Trophoblast cell (in vitro differentiated cells and primary cell): ENCODE results near the gene CADPS.

Source experiments
- DNase-seq, 2 donors: peaks; one replicate each; pipeline ENCODE4 v3.0.0-alpha.2; 2016
- H2AFZ ChIP-seq: 2 replicates; pipeline ENCODE4 v1.6.1; 2013; ENCODE audit warnings: low read length, moderate library complexity, mild to moderate bottlenecking; ENCODE audit not compliant: insufficient read depth, poor library complexity
- H2AK5ac ChIP-seq: 2 replicates; pipeline ENCODE4 v1.6.1; 2013; ENCODE audit warnings: mild to moderate bottlenecking, low read length
- H2BK120ac ChIP-seq: 2 replicates; pipeline ENCODE4 v1.6.1; 2013; ENCODE audit warnings: low read length, mild to moderate bottlenecking, moderate library complexity; ENCODE audit not compliant: insufficient read depth, poor library complexity
- H2BK12ac ChIP-seq: 2 replicates; pipeline ENCODE4 v1.6.1; 2013; ENCODE audit warnings: mild to moderate bottlenecking, low read length, moderate library complexity
- H2BK5ac ChIP-seq: 2 replicates; pipeline ENCODE4 v1.6.1; 2013; ENCODE audit warnings: low read length, low read depth, moderate library complexity, mild to moderate bottlenecking; ENCODE audit not compliant: poor library complexity
- H3K14ac ChIP-seq: 2 replicates; pipeline ENCODE4 v1.6.1; 2013; ENCODE audit warnings: mild to moderate bottlenecking, low read length
- H3K18ac ChIP-seq: 2 replicates; pipeline ENCODE4 v1.6.1; 2013; ENCODE audit warnings: mild to moderate bottlenecking, low read length
- H3K23ac ChIP-seq: 2 replicates; pipeline ENCODE4 v1.6.1; 2013; ENCODE audit warnings: low read length
- H3K27ac ChIP-seq: 2 replicates; pipeline ENCODE4 v1.5.1; 2013; ENCODE audit warnings: low read depth, mild to moderate bottlenecking, inconsistent platforms, low read length, moderate library complexity
- H3K27me3 ChIP-seq: 2 replicates; pipeline ENCODE4 v1.6.1; 2013; ENCODE audit warnings: inconsistent platforms, mild to moderate bottlenecking, low read length, moderate library complexity; ENCODE audit not compliant: insufficient read depth
- H3K36me3 ChIP-seq, 2 experiments: 1 replicate in 1 of 2; 2 replicates in 1 of 2; pipeline ENCODE4 v1.6.1; 2013; ENCODE audit warnings: low read length in 2 of 2, mild to moderate bottlenecking in 2 of 2, moderate library complexity in 1 of 2; ENCODE audit not compliant: insufficient read depth in 2 of 2, control insufficient read depth in 1 of 2
- H3K4ac ChIP-seq: 2 replicates; pipeline ENCODE4 v1.6.1; 2013; ENCODE audit warnings: low read depth, mild to moderate bottlenecking, low read length, moderate library complexity
- H3K4me1 ChIP-seq, 2 experiments: 1 replicate in 1 of 2; 2 replicates in 1 of 2; pipeline ENCODE4 v1.6.1; 2013; ENCODE audit warnings: low read length in 2 of 2, mild to moderate bottlenecking in 2 of 2, moderate library complexity in 1 of 2; ENCODE audit not compliant: insufficient read depth in 2 of 2, control insufficient read depth in 1 of 2
- H3K4me2 ChIP-seq: 2 replicates; pipeline ENCODE4 v1.6.1; 2013; ENCODE audit warnings: inconsistent platforms, mild to moderate bottlenecking, low read length, moderate library complexity
- H3K4me3 ChIP-seq: 2 replicates; pipeline ENCODE4 v1.5.1; 2013; ENCODE audit warnings: mild to moderate bottlenecking, low read depth, low read length, inconsistent platforms
- H3K79me1 ChIP-seq: one replicate; pipeline ENCODE4 v1.6.1; 2013; ENCODE audit warnings: low read length
- H3K79me2 ChIP-seq: 2 replicates; pipeline ENCODE4 v1.6.1; 2013; ENCODE audit warnings: low read length, mild to moderate bottlenecking; ENCODE audit not compliant: control insufficient read depth, insufficient read depth, poor library complexity
- H3K9ac ChIP-seq: 2 replicates; pipeline ENCODE4 v1.6.1; 2013; ENCODE audit warnings: mild to moderate bottlenecking, low read length
- H3K9me3 ChIP-seq: 2 replicates; pipeline ENCODE4 v1.6.1; 2013; ENCODE audit warnings: low read depth, mild to moderate bottlenecking, control low read depth, inconsistent platforms, low read length; ENCODE audit not compliant: insufficient read depth
- H4K12ac ChIP-seq: 2 replicates; pipeline ENCODE4 v1.6.1; 2013; ENCODE audit warnings: low read depth, mild to moderate bottlenecking, low read length, moderate library complexity
- H4K8ac ChIP-seq: 2 replicates; pipeline ENCODE4 v1.6.1; 2013; ENCODE audit warnings: low read depth, mild to moderate bottlenecking, low read length, moderate library complexity
- H4K91ac ChIP-seq: one replicate; pipeline ENCODE4 v1.6.1; 2013; ENCODE audit warnings: low read depth, mild to moderate bottlenecking, low read length, moderate library complexity
- WGBS: extraction: QIAGEN DNeasy Blood & Tissue Kit; methylation state at CpG from one replicate; pipeline ENCODE4 v1.1.7; 2013; ENCODE audit warnings: missing lambda C conversion rate; ENCODE audit not compliant: insufficient read length, insufficient coverage; ENCODE audit errors: extremely low coverage; 5-methylcytosine and 5-hydroxymethylcytosine counted together

Gene CADPS

DNA sequence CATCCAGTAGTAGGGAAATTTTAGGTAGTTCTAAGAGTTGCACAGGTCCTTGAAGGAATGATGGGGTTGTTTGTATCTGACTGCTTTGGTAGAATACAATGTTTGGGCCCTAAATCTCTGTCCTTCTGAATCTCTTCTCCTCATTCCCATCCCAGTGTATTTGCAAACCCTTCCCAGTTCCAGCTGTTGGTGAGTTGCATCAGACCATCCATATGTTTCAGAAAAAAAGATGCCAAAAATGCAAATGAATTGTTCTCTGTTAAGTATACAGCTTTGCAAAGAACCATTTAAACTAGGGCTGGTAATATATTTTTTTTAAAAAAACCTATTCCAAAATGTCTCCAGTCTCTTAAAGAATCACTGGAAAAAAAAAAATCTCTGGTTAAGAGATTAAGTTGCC lies 251.0 kb downstream of the CADPS start:
- H2BK5ac ChIP-seq = no peak overlapping the region
- H3K4me3 ChIP-seq = no peak overlapping the region
- no peaks in the 10 kb centered on the region for H3K27me3 ChIP-seq
- H3K23ac ChIP-seq = no peak overlapping the region
- DNase-seq = no peak
- H3K4ac ChIP-seq = no peak overlapping the region
- H2BK12ac ChIP-seq = no peak overlapping the region
- H4K8ac ChIP-seq = no peak overlapping the region
- H3K18ac ChIP-seq = no peak overlapping the region
- no peaks in the 10 kb centered on the region for H3K79me1 ChIP-seq
- H3K79me2 ChIP-seq = no peaks in the 10 kb centered on the region
- no peak overlapping the region for H3K4me2 ChIP-seq
- no peak overlapping the region for H2BK120ac ChIP-seq
- H3K14ac ChIP-seq = no peak overlapping the region
- no peak overlapping the region for H4K12ac ChIP-seq
- no peaks in the 10 kb centered on the region for H3K4me1 ChIP-seq
- H3K27ac ChIP-seq = no peak overlapping the region
- no peak overlapping the region for H2AK5ac ChIP-seq
- no peak overlapping the region for H2AFZ ChIP-seq
- no peak overlapping the region for H3K9ac ChIP-seq
- no peaks in the 10 kb centered on the region for H3K36me3 ChIP-seq
- H4K91ac ChIP-seq = no peak overlapping the region
- H3K9me3 ChIP-seq = no peaks in the 10 kb centered on the region

DNA sequence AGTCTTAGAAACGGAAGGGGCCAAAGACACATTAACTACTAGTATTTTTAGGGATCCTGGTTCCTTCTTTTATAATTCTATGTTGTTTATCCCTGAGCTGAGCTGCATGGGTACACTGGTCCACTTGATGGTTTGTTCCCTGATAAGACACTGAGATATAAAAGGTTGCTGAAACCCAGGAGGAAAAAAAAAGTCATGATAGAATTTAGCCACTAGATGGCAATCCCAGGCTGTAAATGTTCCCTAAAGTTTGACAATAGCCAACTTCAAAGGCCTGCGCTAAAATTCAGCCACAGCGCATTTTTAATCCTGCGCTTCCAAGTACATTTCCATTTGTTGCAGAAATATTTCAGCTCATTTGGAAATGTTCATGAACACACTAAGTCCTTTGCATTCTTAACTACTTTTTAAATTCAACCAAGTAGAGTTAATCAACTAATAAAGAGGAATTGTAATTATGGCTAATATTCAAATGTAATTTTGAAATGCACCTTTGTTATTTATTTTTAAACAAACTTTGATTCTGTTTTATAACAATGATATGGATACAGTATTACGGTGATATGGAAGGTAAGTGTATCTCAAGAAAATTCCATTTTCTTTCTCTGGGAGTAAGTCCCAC lies 252.6 kb downstream of the CADPS start:
- Histone ChIP-seq H4K91ac (no peak overlapping the region), H3K4me1 (no peaks in the 10 kb centered on the region), H3K14ac (no peak overlapping the region), H3K27me3 (no peaks in the 10 kb centered on the region), H3K23ac (no peak overlapping the region), H3K79me1 (no peaks in the 10 kb centered on the region), H2AFZ (no peak overlapping the region), H2AK5ac (no peak overlapping the region), H2BK12ac (no peak overlapping the region), H2BK5ac (no peak overlapping the region), H3K4me3 (no peak overlapping the region), H3K9ac (no peak overlapping the region), H4K12ac (no peak overlapping the region), H3K4ac (no peak overlapping the region), H3K4me2 (no peak overlapping the region), H2BK120ac (no peak overlapping the region), H3K27ac (no peak overlapping the region), H3K9me3 (no peaks in the 10 kb centered on the region), H3K18ac (no peak overlapping the region), H3K79me2 (no peaks in the 10 kb centered on the region), H3K36me3 (no peaks in the 10 kb centered on the region), H4K8ac (no peak overlapping the region)
- peak; percentile 12 to 81 for DNase-seq
- WGBS = no CpG with 5 or more reads among the region's 5 CpGs

DNA sequence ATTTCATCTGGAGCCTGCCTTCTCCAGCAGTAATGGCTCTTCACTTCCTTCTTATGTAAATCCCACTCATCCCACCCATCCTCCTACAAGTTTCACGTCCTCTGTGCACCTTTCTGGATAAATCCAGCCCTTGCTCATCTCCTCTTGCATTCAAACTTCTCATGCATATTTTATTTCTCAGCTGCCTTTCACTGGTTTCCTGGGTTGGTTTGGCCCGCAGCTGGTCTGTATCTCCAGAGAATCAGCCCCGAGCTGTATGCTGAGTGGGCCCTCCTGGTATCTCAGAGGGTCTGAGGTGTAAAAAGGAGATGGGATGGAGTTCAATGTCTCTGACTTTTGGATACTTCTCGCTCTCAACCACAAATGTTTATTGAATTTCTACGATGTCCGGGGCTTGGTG lies 253.3 kb downstream of the CADPS start:
- Histone ChIP-seq H2BK120ac (no peak overlapping the region), H3K4me1 (no peaks in the 10 kb centered on the region), H3K23ac (no peak overlapping the region), H4K91ac (no peak overlapping the region), H3K4ac (no peak overlapping the region), H4K8ac (no peak overlapping the region), H2BK12ac (no peak overlapping the region), H2AFZ (no peak overlapping the region), H3K27ac (no peak overlapping the region), H3K79me1 (no peaks in the 10 kb centered on the region), H2BK5ac (no peak overlapping the region), H3K9me3 (no peaks in the 10 kb centered on the region), H3K27me3 (no peaks in the 10 kb centered on the region), H3K9ac (no peak overlapping the region), H3K18ac (no peak overlapping the region), H2AK5ac (no peak overlapping the region), H3K14ac (no peak overlapping the region), H3K36me3 (no peaks in the 10 kb centered on the region), H3K79me2 (no peaks in the 10 kb centered on the region), H4K12ac (no peak overlapping the region), H3K4me2 (no peak overlapping the region), H3K4me3 (no peak overlapping the region)
- DNase-seq = no peak
- whole genome bisulfite sequencing = no CpG with 5 or more reads among the region's 6 CpGs

DNA sequence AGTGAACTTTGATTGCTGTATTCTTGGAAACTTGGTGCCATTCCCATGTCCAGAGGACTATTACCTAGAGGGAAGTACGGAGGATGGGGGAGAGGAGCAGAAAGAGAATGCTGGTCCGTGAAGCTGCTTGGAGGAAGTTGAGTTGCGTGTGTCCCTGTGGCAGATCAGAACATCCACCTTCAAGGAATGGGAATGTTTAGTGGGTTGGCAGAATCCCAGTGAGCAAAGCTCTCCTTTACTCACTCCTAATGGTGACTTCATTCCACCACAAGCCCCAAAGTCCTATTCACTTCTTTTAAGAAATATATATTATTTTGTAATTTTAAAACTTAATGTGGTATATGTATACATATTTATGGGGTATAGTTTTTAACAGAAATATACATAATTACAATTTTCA lies 254.0 kb downstream of the CADPS start:
- no peaks in the 10 kb centered on the region for H3K4me1 ChIP-seq
- no peak overlapping the region for H2BK5ac ChIP-seq
- H3K4ac ChIP-seq = no peak overlapping the region
- H3K23ac ChIP-seq = peak overlapping the region; percentile 51
- no peaks in the 10 kb centered on the region for H3K79me1 ChIP-seq
- no peaks in the 10 kb centered on the region for H3K27me3 ChIP-seq
- H2BK120ac ChIP-seq = no peak overlapping the region
- no peak overlapping the region for H2BK12ac ChIP-seq
- H3K4me3 ChIP-seq = no peak overlapping the region
- DNase-seq = no peak
- H2AFZ ChIP-seq = no peak overlapping the region
- no peak overlapping the region for H3K18ac ChIP-seq
- H3K14ac ChIP-seq = no peak overlapping the region
- no CpG with 5 or more reads among the region's 3 CpGs for WGBS
- H3K36me3 ChIP-seq = no peaks in the 10 kb centered on the region
- no peak overlapping the region for H3K9ac ChIP-seq
- H3K27ac ChIP-seq = no peak overlapping the region
- H4K12ac ChIP-seq = no peak overlapping the region
- no peaks in the 10 kb centered on the region for H3K79me2 ChIP-seq
- no peak overlapping the region for H4K91ac ChIP-seq
- H3K9me3 ChIP-seq = no peaks in the 10 kb centered on the region
- no peak overlapping the region for H3K4me2 ChIP-seq
- H2AK5ac ChIP-seq = no peak overlapping the region
- H4K8ac ChIP-seq = no peak overlapping the region
